GM19238 (cell line): ENCODE data around the gene ZNF536.

Experiments
- DNase-seq: peaks from one replicate; pipeline ENCODE4 v3.0.0; 2011; ENCODE audit warnings: low spot score; ENCODE audit not compliant: insufficient read length

The ZNF536 gene

DNA sequence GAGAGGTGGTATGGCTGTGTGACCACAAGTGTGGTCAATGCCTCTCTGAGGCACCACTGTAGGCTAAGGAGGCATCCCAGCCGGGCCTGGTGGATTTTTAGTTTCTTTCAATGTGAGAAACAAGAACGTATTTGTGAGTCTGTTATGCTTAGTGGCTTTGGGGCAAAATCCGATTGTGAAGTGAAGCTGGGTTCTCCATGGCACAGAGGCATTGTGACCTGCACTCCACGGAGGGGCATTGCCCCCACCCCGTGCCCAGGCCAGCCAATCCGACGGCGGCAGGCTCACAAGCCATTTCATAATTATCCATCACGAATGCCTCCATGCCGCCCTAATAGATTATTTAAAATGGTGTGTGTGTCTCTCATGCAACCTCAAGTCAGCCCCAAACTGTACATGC is 151.6 kb downstream of the ZNF536 start:
- no peak for DNase-seq

GRCh38 chr19:30525383-30525782 is 153.2 kb downstream of the ZNF536 start:
- no peak for DNase-seq

- DNase-seq, result no peak
These were observed 156.7 kb downstream of the ZNF536 start for GRCh38 chr19:30528919-30529318.

GRCh38 chr19:30529876-30530275 is 157.7 kb downstream of the ZNF536 start:
- no peak for DNase-seq

DNA sequence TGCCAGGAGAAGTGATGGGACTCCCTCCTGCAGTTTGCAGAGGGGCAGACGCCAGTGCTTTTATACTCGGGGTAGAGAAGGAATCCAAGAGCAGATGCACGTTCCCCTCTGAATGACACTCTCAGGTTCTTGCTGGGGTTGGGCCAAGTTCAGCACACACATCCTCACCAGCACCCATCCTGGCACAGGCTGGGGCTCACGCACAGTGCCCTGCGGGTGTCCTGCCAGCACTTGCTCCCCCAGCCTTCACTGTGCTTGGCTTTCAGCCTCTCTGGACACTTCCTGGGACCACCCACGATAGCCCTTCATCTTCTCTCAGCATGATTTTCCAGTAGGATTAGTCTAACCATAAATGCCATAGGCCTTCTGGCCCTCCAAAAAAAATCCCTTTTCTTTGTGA is 158.6 kb downstream of the ZNF536 start:
- no peak for DNase-seq

DNA sequence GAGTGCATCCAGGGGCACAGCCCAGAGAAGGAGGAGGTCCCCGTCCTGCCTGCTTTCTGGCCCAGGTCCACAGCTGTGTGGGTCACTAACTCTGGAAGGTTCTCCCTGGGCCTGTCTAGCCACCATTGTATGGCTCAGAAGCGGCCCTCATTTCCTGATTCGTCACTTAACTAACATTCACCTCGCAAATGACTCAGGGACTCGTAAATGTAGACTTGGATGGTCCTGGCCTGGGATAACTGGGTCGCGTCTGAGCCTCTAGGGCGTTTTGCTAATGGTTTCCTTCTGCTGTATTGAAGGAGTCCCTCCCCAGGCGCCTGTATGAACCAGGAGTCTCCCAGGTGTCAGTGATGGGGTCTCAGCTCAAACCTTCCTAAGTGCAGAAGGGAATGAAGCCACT is 162.8 kb downstream of the ZNF536 start:
- DNase-seq, result no peak

- DNase-seq, result no peak
These were observed 164.8 kb downstream of the ZNF536 start for GRCh38 chr19:30536975-30537374.

DNA sequence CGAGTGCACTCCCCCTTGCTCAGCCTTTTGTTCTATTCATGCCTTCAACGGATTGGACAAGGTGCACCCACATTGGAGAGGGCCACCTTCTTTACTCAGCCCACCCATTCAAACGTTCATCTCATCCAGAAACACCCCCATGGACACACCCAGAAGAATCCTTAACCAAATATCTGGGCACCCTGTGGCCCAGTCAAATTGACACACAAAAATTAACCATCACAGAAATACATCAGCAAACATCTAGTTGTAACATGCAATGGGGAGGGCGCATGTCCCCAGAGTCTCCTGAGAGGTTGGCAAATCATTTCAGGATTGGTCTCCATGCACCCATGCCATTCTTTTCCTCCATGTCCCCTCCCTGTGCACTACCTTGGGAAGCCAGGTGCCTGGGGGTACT is 167.1 kb downstream of the ZNF536 start:
- DNase-seq, result no peak

- no peak for DNase-seq
These were observed 167.8 kb downstream of the ZNF536 start for GRCh38 chr19:30539981-30540380.

- no peak for DNase-seq
These were observed 168.6 kb downstream of the ZNF536 start for GRCh38 chr19:30540761-30541160.

DNA sequence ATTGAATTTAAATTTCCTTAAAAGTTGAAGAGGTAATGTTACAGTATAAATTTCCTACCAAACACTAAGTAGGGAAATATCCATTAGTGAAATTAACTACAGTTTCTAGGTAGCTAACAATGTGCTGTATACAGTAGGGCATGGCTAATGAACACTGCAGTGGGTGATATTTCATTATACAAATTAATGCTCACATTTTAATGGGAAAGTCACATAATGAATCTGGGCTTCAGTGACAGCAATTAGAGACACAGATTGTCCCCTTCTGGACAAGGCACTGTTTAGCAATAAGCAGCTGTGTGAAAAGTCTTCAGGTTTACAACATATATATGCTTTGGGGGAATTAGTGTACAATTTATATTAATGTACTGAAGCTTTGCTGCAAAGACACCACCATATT is 169.4 kb downstream of the ZNF536 start:
- DNase-seq, result no peak

- DNase-seq, result no peak
These were observed 171.2 kb downstream of the ZNF536 start for GRCh38 chr19:30543243-30543945.

- DNase-seq, result no peak
These were observed 173.6 kb downstream of the ZNF536 start for GRCh38 chr19:30545752-30546151.

DNA sequence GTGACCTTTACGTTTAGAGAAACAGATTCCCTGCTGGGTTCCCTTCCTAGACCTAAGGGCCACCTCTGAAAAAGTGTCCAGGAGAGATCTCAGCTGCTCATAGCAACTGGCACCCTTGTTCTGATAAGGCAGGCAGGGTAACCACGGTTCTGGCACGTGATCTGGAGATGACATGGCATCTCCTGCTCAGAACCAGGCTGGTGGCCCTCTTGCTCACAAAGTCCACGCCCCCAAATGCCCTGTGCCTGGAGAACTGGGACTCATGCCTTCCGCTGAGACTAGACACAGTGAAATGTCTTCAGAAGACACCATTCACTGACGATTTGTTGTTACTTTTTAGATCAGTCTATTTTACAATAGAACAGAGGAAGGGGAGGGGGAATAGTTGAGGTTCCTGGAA is 174.1 kb downstream of the ZNF536 start:
- DNase-seq, result no peak

DNA sequence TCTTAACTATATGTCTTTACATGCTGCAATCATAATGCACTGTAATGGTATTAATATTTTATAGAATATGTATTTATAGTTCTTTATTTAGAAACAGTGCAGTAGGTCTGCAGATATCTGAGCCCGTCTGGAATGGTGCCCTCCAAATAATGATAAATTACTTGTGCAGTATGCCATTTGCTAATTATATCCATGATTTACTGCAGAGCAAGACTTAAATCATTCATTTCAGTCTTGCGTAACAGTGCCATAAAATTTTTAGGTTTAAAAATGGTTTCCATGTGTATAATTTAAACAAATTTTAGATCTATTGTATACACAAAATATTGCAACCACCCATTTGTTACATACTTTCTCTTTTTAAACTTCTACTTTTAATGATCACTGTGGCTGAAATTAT is 175.1 kb downstream of the ZNF536 start:
- DNase-seq, result no peak

DNA sequence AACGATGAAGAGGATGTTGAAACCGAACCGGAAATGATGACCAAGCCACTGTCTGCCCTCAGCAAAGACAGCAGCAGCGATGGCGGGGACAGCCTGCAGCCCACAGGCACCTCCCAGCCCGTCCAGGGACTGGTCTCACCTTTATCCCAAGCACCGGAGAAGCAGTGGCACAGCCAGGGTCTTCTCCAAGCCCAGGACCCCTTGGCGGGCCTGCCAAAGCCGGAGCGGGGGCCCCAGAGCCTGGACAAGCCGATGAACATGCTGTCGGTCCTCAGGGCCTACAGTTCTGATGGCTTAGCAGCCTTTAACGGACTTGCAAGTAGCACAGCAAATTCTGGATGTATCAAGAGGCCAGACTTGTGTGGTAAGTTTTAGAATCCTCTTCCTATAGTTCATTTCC is 177.0 kb downstream of the ZNF536 start:
- DNase-seq, result no peak

DNA sequence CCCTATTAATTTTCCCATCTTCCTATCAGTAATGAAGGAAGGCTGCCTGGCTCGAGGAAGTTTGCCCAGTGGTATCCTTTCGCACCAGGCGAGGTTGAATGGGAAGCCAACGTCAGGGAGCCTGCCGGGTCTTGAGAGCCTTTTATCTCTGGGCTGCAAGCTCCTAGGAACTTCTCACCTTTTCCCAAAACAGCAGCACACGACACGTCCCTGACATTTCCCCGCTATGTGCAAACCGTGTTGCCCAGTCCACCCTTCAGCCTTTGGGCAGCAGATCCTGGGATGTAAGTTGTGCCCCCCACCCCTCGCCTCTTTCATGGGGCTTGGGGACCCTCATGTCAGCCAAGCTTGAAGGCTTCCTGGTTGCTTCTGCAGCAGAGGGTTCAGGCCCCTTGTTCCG is 179.1 kb downstream of the ZNF536 start:
- DNase-seq, result no peak

GRCh38 chr19:30552593-30552992 is 180.4 kb downstream of the ZNF536 start:
- no peak for DNase-seq

- no peak for DNase-seq
These were observed 183.0 kb downstream of the ZNF536 start for GRCh38 chr19:30555075-30555790.

- DNase-seq, result no peak
These were observed 183.6 kb downstream of the ZNF536 start for GRCh38 chr19:30555791-30556110.

- no peak for DNase-seq
These were observed 184.1 kb downstream of the ZNF536 start for GRCh38 chr19:30556230-30556711.

GRCh38 chr19:30557212-30557611 is 185.0 kb downstream of the ZNF536 start:
- DNase-seq, result no peak

GRCh38 chr19:30557927-30558557 is 185.9 kb downstream of the ZNF536 start:
- no peak for DNase-seq
